DMS153 treated with DMSO at 0.1 percent for 48 hours (cell line): ENCODE results near the gene DEPP1.

Source experiments
- DNase-seq: peaks from one replicate; lab custom pipeline; 2025; ENCODE audit not compliant: unreplicated experiment; lab: John Stamatoyannopoulos, UW

DEPP1 gene

GRCh38 chr10:44993922-44994751 is 15.5 kb upstream of the DEPP1 start:
- DNase-seq: no peak

DNA sequence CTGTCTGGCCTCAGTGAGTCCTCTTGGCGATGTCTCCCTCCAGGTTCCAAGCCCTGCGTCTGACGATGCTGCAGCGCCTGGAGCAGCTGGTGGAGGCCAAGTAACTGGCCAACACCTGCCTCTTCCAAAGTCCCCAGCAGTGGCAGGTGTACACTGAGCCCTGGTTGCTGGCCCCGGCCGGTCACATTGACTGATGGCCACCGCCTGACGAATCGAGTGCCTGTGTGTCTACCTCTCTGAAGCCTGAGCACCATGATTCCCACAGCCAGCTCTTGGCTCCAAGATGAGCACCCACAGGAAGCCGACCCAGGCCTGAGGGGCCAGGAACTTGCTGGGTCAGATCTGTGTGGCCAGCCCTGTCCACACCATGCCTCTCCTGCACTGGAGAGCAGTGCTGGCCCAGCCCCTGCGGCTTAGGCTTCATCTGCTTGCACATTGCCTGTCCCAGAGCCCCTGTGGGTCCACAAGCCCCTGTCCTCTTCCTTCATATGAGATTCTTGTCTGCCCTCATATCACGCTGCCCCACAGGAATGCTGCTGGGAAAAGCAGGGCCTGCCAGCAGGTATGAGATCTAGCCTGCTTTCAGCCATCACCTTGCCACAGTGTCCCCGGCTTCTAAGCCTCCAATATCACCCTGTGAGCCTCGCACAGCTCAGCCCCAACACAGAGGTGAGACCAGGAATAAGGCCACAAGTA is 14.8 kb upstream of the DEPP1 start:
- DNase-seq: no peak

DNA sequence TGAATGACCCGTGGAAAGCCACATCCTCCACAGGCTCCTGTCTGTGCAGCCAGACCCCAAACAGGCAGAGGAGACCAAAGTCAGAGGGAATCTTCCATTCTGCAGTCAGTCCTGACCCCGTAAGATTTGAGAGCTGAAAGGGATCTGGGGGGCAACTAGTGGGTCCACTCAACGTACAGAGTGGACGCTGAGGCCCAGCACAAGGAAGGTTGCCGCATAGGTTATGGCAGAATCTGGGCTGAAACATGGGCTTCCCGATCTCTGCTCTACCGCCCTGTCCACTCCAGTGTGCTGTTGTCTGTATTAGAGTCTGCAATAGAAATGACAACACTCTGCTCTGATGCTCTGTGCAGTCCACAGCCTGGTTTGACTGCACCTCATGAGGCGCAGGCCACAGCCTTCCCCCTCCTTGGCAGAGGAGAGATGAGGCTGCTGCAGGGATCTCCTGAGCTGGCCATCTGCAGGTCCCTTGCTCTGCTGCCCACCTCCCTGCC is 14.2 kb upstream of the DEPP1 start:
- no peak for DNase-seq

DNA sequence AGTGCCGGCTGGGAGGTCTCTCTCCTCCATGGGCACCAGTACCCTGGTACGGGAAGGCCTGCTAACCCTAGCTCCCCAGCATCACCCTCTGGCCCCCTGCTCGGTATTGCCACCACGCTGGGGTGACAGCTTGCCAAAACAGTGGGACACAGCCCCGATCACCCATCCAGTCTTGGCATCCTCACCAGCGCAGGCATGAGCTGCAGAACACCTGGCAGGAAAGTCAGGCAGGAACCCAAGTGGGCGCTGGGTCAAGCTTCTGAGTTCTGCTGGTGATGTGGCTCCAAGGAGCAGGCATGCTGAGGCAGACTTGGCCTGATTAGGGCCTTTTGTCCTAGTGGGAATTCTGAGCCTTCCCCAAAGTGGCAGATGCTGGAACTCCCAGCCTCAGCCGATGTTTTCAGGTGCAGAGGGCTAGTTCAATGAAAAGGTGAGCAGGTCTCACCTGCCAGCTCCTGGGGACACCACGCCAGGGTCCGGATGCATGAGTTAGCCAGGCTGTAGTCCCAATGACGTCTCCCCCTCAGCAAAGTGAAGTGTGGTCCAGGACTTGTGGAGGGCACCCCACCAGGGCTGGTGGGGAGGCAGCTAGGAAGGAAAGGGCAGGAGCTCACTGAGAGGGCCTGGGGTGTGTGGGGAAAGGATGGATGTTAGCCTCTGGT is 13.6 kb upstream of the DEPP1 start:
- DNase-seq: no peak

GRCh38 chr10:44991571-44991970 is 13.0 kb upstream of the DEPP1 start:
- no peak for DNase-seq

- DNase-seq: no peak
Measured at GRCh38 chr10:44990965-44991364, 12.4 kb upstream of the DEPP1 start.

- no peak for DNase-seq
Measured at GRCh38 chr10:44990302-44990655, 11.7 kb upstream of the DEPP1 start.

- no peak for DNase-seq
Measured at GRCh38 chr10:44989597-44990301, 11.1 kb upstream of the DEPP1 start.

GRCh38 chr10:44988957-44989585 is 10.5 kb upstream of the DEPP1 start:
- DNase-seq: no peak

- DNase-seq: no peak
Measured at GRCh38 chr10:44986670-44987069, 8.1 kb upstream of the DEPP1 start.

- DNase-seq: no peak
Measured at GRCh38 chr10:44986179-44986578, 7.6 kb upstream of the DEPP1 start.

GRCh38 chr10:44985175-44985681 is 6.6 kb upstream of the DEPP1 start:
- DNase-seq: no peak

DNA sequence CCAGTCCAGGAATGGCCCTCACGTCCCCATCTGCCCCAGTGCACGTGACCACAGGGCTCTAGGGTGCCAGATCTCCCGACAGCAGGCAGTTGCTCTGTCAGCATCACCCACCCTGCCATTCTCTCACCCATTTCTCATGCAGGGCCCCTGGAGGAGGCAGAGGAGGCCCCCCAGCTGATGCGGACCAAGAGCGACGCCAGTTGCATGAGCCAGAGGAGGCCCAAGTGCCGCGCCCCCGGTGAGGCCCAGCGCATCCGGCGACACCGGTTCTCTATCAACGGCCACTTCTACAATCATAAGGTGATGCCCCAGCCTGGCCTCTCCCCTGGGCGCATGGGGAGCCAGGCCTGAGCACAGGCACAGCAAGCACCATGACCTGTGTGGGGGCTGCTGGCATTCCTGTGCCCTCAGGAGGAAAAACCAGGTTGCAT is 6.1 kb upstream of the DEPP1 start:
- no peak for DNase-seq

- no peak for DNase-seq
Measured at GRCh38 chr10:44983895-44984278, 5.3 kb upstream of the DEPP1 start.

GRCh38 chr10:44983066-44983894 is 4.7 kb upstream of the DEPP1 start:
- no peak for DNase-seq

- no peak for DNase-seq
Measured at GRCh38 chr10:44982496-44982895, 3.9 kb upstream of the DEPP1 start.

- no peak for DNase-seq
Measured at GRCh38 chr10:44982114-44982460, 3.5 kb upstream of the DEPP1 start.

DNA sequence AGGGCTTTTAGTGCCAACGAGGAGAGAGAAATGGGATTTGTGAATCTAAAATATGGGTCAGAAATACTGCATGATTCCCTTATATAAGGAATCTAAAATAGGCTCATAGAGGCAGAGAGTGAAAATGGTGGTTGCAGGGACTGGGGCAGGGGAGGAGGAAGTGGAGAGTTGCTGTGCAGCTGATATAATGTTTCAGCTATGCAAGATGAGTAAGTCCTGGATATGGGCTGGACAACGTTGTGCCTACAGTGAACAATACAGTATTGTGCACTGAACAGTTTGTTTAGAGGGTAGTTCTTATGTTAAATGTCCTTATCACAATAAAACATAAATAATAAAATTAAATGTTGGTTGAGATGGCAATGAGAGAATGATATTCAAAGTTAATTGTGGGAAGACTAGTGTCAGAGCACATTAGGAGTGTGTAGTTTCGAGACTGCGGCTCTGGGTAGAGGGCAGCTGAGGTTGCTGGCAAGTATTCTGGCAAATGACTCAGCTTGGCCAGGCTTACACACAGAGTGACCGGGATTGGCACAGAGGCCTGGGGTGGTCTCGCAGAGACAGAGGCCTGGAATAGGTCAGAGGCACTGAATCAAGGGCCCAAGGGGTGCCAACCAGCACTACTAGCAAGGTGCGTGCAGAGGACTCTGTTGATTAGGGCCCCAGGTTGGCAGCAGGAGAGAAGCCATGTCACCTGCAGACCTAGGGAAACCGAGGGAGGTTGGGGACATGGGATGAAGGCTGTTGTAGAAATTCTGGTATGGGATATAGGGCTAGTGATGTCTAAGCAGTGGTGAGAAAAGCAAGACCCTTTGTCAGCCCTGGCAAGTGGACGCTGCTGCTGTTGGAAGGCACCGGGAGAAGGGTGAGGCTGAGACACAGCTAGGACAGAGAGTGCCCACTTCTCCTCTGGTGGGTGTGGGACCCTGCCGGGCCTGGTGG is 2.8 kb upstream of the DEPP1 start:
- DNase-seq: no peak
